Subcutaneous preadipocyte (primary cell): ENCODE measurements around the gene KDSR. TPM values are rescaled to one million over a fixed set of nuclear protein-coding genes. Genes with fewer than 3 reads are reported as not detected.

Source experiments
- total RNA-seq: library from RNA; depleted of rRNA; stranded (reverse); fragments of >200 nt; gene quantifications from 2 replicates; pipeline ENCODE4 v1.2.3, GENCODE V29; 2012

KDSR gene
- total RNA-seq = 27.4 and 27.6 TPM in 2 replicates

GRCh38 chr18:63367053-63367953, at the start of gene KDSR:
Gene KDSR, minus strand, starts transcription at chr18:63367206. Its CDS starts 88 bp downstream, at chr18:63367118.

GRCh38 chr18:63319383-63320122, 47.5 kb downstream of the KDSR start, which contains the start of gene BCL2:
Gene BCL2, minus strand, starts transcription at chr18:63319769.

Other genes starting within 250 kb of the KDSR start
- 2.6 and 5.3 TPM in 2 replicates for gene BCL2, start 47.4 kb downstream of the KDSR start, total RNA-seq
- 30.1 and 37.7 TPM in 2 replicates for gene VPS4B, start 55.3 kb upstream of the KDSR start, total RNA-seq
- not detected in 2 replicates for gene SERPINB5, start 109.8 kb upstream of the KDSR start, total RNA-seq
- gene SERPINB12, start 175.2 kb upstream of the KDSR start, total RNA-seq = not detected in 2 replicates
- not detected in 2 replicates for gene SERPINB13, start 220.1 kb upstream of the KDSR start, total RNA-seq